Putamen (tissue), 1 donor: Measurements from ENCODE around the gene FBRSL1.

Source experiments
- DNase-seq: peaks from one replicate; pipeline ENCODE4 v3.0.0-alpha.2; 2016; ENCODE audit warnings: low spot score

FBRSL1 gene

DNA sequence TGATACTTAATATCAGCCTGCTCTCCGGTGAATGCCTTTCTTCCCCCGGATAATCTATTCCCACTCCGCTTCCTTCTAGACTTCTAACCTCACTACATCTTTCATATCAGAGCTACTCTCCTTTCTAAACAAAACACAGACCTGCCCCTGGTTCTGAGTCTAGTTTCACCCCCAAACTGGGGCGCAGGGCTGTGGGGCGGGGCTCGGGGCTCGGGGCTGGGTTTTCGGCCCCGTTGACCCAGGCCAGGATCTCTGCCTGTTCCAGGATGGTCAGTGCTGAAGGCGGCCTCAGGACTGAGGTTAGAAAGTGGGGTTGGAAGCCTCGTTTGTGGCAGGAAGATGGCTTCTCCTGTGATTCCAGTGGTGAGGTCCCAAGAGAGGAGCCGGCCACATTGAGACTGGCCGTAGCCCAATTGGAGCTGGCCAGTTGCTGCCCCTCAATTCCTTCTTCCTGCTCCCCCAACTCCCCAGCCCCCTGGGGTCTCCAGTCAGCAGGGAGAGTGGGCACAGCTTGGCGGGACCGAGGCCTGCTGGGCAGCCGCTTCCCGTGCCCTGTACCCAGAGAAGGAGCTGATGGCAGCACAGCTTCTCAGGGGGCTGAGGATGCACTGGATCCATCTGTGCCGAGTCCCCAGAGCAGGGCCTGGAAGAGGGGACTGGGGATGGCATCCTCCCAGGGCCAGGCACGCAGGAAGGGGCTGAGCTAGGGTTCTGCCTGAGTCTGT lies 67.5 kb downstream of the FBRSL1 start:
- DNase-seq: no peak

DNA sequence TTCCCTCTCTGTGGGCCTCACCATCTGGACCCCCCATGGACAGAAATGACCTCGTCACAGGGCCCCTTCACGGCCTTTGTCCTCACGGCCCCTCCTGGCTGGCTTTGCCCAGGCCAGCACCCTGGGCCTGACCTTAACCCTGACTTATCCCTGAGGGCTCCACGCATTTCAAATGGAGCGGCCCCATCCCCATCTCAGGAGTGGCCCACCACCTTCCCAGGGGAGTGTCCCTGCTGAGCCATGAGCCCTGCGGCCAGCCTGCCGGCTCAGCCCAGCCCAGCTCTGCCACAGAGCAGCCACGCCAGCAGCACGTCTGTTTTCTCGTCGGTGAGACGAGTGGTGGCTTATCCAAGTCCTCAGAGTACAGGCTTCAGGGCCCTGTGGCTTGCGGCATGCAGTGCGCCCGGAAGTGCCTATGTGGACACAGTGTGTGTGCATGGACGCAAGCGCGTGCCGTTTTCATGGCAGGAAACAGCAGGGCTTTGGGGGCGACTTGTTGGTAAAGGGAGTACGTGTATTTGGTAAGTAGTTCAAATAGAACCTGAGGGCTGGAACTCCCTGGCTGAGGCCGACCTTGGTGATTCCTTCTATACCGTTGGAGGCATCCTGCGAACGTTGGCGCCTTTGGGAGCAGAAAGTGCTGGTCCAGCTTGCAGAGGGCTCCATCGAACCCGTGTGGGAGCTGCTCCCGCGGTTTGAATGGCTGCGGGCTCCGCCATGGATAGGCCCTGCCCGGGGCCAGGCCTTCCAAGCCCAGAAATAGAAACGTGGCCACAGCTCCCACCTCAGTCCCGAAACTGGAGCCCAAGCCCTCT lies 68.3 kb downstream of the FBRSL1 start:
- DNase-seq: no peak

GRCh38 chr12:132558861-132559623 lies 69.1 kb downstream of the FBRSL1 start:
- no peak for DNase-seq

DNA sequence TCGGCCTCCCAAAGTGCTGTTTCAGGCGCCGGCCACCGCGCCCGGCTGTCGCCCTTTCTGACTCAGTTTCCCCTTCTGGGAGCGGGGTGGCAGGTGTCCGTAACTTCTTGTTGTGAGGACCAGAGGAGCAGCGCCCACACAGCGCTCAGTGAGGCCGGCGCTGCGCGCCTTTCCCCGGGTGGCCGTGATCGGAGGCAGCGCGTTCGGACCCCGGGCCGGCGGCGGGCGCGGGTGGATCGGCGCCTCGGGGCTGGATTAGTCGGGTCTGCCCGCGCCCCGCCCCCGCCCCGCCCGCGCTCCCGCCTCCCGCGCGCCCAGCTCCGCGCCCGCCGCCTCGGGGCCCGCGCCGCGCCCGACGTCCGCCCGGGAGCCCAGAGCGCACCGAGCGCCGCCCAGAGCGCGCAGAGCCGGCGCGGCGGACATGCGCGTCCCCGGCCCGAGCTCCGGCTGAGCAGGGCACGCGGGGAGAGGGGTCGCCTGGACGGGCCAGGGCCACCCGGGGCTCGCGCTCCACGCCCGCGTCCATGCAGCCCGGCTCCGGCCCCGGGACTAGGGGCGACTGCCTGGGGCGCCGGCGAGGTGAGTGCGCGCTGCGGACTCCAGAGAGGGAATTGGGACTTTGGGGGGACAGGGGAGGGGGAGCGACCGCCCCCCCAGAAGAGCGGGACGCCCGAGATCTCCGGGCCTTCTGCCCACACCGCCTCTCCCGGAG lies 69.9 kb downstream of the FBRSL1 start:
- peak; percentile 23 for DNase-seq

GRCh38 chr12:132560364-132560613 lies 70.3 kb downstream of the FBRSL1 start:
- DNase-seq: no peak

DNA sequence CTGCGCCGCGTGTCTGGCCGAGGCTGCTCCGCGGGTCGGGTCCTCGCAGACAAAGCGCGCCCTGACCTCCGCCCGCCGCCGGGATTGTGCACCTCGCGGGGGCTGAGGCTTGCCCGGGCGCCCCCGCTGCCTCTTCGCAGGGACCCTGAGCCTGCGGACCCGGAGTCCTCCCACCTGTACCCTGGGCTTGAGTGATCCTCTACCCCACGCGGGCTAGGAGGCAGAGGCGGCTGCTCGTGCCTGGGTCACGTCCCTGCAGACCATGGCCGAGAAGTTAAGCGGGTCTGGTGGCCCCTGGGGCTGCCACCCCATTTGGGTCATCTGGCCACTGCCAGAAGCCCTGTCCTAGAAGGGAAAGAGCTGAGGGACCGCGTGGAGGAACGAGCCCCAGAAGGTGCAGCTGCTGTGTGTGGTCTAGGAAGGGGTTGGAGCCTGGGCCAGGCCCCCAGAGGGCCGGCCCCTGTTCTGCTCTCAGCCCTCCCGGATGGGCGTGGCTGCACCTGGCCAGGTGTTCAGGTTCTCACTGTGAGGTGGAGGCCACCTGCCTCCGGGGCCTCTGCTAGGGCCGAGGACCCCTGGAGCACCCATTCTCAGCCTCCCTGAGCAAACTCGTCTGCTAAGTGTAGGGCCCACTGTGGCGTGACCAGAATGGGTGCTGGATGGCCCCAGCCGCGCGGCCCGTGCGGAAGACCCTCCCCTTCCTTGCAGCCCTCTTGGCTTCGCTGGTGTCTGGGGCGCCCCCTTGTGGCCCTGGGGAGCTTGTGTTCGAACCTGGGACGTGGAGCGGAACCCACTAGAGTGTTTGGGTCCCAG lies 70.9 kb downstream of the FBRSL1 start:
- DNase-seq: no peak
